UCSD-AML1 (cell line): ENCODE data around the gene IFT25.
"Not testable (repeated sequence)": the region's sequence is repeated elsewhere in the genome, so short reads cannot be mapped to it uniquely, and the experiment has no call there.

Experiments
- DNase-seq: peaks from one replicate; lab custom pipeline; 2025; ENCODE audit not compliant: unreplicated experiment; lab: John Stamatoyannopoulos, UW

The IFT25 gene

GRCh38 chr1:53890522-53890941 is 55.0 kb downstream of the IFT25 start:
- no peak for DNase-seq

- DNase-seq, result peak; percentile 90
These were observed 55.9 kb downstream of the IFT25 start, which contains the start of gene YIPF1 for GRCh38 chr1:53889304-53890298. Gene YIPF1 (minus strand): TSS chr1:53889797. CDS start chr1:53888937, 860 bp downstream.

- DNase-seq, result no peak
These were observed 56.8 kb downstream of the IFT25 start for GRCh38 chr1:53888681-53889080.

GRCh38 chr1:53883600-53883999 is 61.9 kb downstream of the IFT25 start:
- not testable (repeated sequence) for DNase-seq

GRCh38 chr1:53881853-53882252 is 63.6 kb downstream of the IFT25 start:
- DNase-seq, result not testable (repeated sequence)

- DNase-seq, result no peak
These were observed 66.9 kb downstream of the IFT25 start for GRCh38 chr1:53878492-53879105.

- DNase-seq, result not testable (repeated sequence)
These were observed 70.3 kb downstream of the IFT25 start for GRCh38 chr1:53875150-53875549.

GRCh38 chr1:53871773-53872484 is 73.6 kb downstream of the IFT25 start:
- no peak for DNase-seq
